HepG2 (cell line): ENCODE data around the gene ATP13A1. TPM values are rescaled to one million over a fixed set of nuclear protein-coding genes. Genes with fewer than 3 reads are reported as not detected.

Source experiments
- ATF7 ChIP-seq, 2 experiments: fragments of 450-650 bp in 1 of 2; sonication (generic) in 1 of 2; formaldehyde crosslinking in 1 of 2; IDR thresholded peaks; 2 replicates each; pipeline versions ENCODE4 v1.4.0 to v1.6.1; 2016 to 2020; ENCODE audit warnings: antibody characterized with exemption in 1 of 2, mild to moderate bottlenecking in 1 of 2, missing genetic modification reagents in 1 of 2
- CEBPB ChIP-seq: IDR thresholded peaks from 2 replicates; pipeline ENCODE4 v1.6.1; 2011; ENCODE audit warnings: low read depth, low read length, improper control_type of control experiment, borderline replicate concordance
- CSRNP1 ChIP-seq: sonication (generic); formaldehyde crosslinking; IDR thresholded peaks from 2 replicates; pipeline ENCODE4 v1.8.1; 2023; ENCODE audit warnings: mild to moderate bottlenecking, missing genetic modification reagents
- FIP1L1 ChIP-seq: fragments of 200-400 bp; formaldehyde crosslinking; IDR thresholded peaks from 2 replicates; pipeline ENCODE4 v1.6.1; 2018; ENCODE audit warnings: low read depth, mild to moderate bottlenecking, low read length, moderate library complexity, borderline replicate concordance; ENCODE audit not compliant: insufficient read depth
- HDAC6 ChIP-seq: fragments of 200-600 bp; sonication (generic); IDR thresholded peaks from 2 replicates; pipeline ENCODE4 v1.7.0; 2017; ENCODE audit warnings: mild to moderate bottlenecking, antibody characterized with exemption, low read length, low read depth
- HOXA5 ChIP-seq: sonication (generic); formaldehyde crosslinking; IDR thresholded peaks from 2 replicates; pipeline ENCODE4 v1.4.0; 2020; ENCODE audit warnings: missing genetic modification reagents
- KDM1A ChIP-seq: IDR thresholded peaks from 2 replicates; pipeline ENCODE4 v1.6.1; 2016; ENCODE audit warnings: missing compliant biosample characterization
- LRRFIP1 ChIP-seq: sonication (generic); formaldehyde crosslinking; conservative IDR thresholded peaks from 2 replicates; pipeline ENCODE4 v1.4.0; 2020; ENCODE audit warnings: missing genetic modification reagents
- MED8 ChIP-seq: sonication (generic); formaldehyde crosslinking; IDR thresholded peaks from 2 replicates; pipeline ENCODE4 v1.8.1; 2023; ENCODE audit warnings: mild to moderate bottlenecking, missing genetic modification reagents; ENCODE audit not compliant: insufficient replicate concordance
- MLLT10 ChIP-seq: sonication (generic); formaldehyde crosslinking; IDR thresholded peaks from 2 replicates; pipeline ENCODE4 v1.4.0; 2020; ENCODE audit warnings: missing genetic modification reagents
- PRPF4 ChIP-seq: fragments of 200-400 bp; formaldehyde crosslinking; IDR thresholded peaks from 2 replicates; pipeline ENCODE4 v1.6.1; 2016; ENCODE audit warnings: low read length, low read depth; ENCODE audit not compliant: poor library complexity, severe bottlenecking
- RAD51 ChIP-seq: fragments of 450-650 bp; IDR thresholded peaks from 2 replicates; pipeline ENCODE4 v1.6.1; 2016; ENCODE audit warnings: borderline replicate concordance
- SYNCRIP ChIP-seq: fragments of 200-400 bp; formaldehyde crosslinking; IDR thresholded peaks from 2 replicates; pipeline ENCODE4 v1.6.1; 2018; ENCODE audit warnings: mild to moderate bottlenecking, low read depth, low read length; ENCODE audit not compliant: insufficient read depth
- TAF15 ChIP-seq: fragments of 200-400 bp; formaldehyde crosslinking; IDR thresholded peaks from one replicate; pipeline ENCODE4 v1.6.1; 2018; ENCODE audit warnings: mild to moderate bottlenecking, low read depth, low read length; ENCODE audit not compliant: poor library complexity, severe bottlenecking
- ZBTB46 ChIP-seq: sonication (generic); formaldehyde crosslinking; IDR thresholded peaks from 2 replicates; pipeline ENCODE4 v1.4.0; 2020; ENCODE audit warnings: mild to moderate bottlenecking, missing genetic modification reagents, borderline replicate concordance
- ZMAT5 ChIP-seq: sonication (generic); formaldehyde crosslinking; IDR thresholded peaks from 2 replicates; pipeline ENCODE4 v1.5.0; 2020; ENCODE audit warnings: mild to moderate bottlenecking, low read depth, missing genetic modification reagents, borderline replicate concordance
- ZNF501 ChIP-seq: sonication (generic); formaldehyde crosslinking; IDR thresholded peaks from 2 replicates; pipeline ENCODE4 v1.5.1; 2020; ENCODE audit warnings: mild to moderate bottlenecking, moderate library complexity, missing genetic modification reagents
- ZNF572 ChIP-seq: sonication (generic); formaldehyde crosslinking; IDR thresholded peaks from 2 replicates; pipeline ENCODE4 v1.5.1; 2020; ENCODE audit warnings: mild to moderate bottlenecking, missing genetic modification reagents
- ZNF597 ChIP-seq: sonication (generic); formaldehyde crosslinking; IDR thresholded peaks from 2 replicates; pipeline ENCODE4 v1.5.0; 2020; ENCODE audit warnings: missing genetic modification reagents
- ZNF816 ChIP-seq: sonication (generic); formaldehyde crosslinking; IDR thresholded peaks from 2 replicates; pipeline ENCODE4 v1.8.0; 2022; ENCODE audit warnings: missing genetic modification reagents, mild to moderate bottlenecking, borderline replicate concordance
- ZSCAN12 ChIP-seq: sonication (generic); formaldehyde crosslinking; IDR thresholded peaks from 2 replicates; pipeline ENCODE4 v1.9.0; 2021; ENCODE audit warnings: mild to moderate bottlenecking, missing genetic modification reagents
- polyA plus RNA-seq, 8 experiments: library from polyadenylated mRNA; depleted of rRNA in 3 of 8; stranded (reverse) in 7 of 8; unstranded in 1 of 8; fragments of >200 nt; fragmentation: Illumina TruSeq in 4 of 8; extraction: Trizol in 4 of 8; gene quantifications; 2 replicates each; pipeline versions ENCODE4 v1.2.1 to v1.2.3, GENCODE V29; 2011 to 2016; ENCODE audit warnings: low read depth in 4 of 8, missing spikeins in 1 of 8, mixed read lengths in 1 of 8; ENCODE audit not compliant: insufficient read depth in 1 of 8
- total RNA-seq, 5 experiments: library from RNA; depleted of rRNA; stranded (reverse); fragments of >200 nt; fragmentation: Illumina TruSeq; extraction: Trizol; gene quantifications; 2 replicates each; pipeline ENCODE4 v1.2.3, GENCODE V29; 2016; ENCODE audit warnings: low read depth in 1 of 5

The ATP13A1 gene
- total and polyA plus RNA-seq, 2 of the 13 experiments (the other 11 are each of a cell fraction or from before 2014, with no cell fraction given), result 23.2 to 41.7 TPM

- no peak for TF ChIP-seq PRPF4
- TF ChIP-seq ZSCAN12 (CRISPR knock-in tag), result no peak
- no peak for TF ChIP-seq KDM1A
- peak; percentile 61 for TF ChIP-seq ZNF501 (CRISPR knock-in tag)
- no peak for TF ChIP-seq HDAC6
- no peak for TF ChIP-seq ZNF572 (CRISPR knock-in tag)
- peak; percentile 47 for TF ChIP-seq MED8 (CRISPR knock-in tag)
- TF ChIP-seq ZBTB46, result no peak
- TF ChIP-seq FIP1L1, result no peak
- no peak for TF ChIP-seq ZMAT5 (CRISPR knock-in tag)
- no peak for TF ChIP-seq LRRFIP1 (CRISPR knock-in tag)
- TF ChIP-seq ZNF597 (CRISPR knock-in tag), result no peak
- no peak for TF ChIP-seq RAD51
- no peak for TF ChIP-seq ATF7 (IDR thresholded peaks at IDR 0.05)
- TF ChIP-seq ATF7 (CRISPR knock-in tag; IDR thresholded peaks at IDR 0.05), result no peak; the same call in 1 of the 2 replicates
- TF ChIP-seq SYNCRIP, result no peak
- no peak; the same call in 1 of the 2 replicates for TF ChIP-seq CSRNP1
- no peak for TF ChIP-seq ZNF816 (CRISPR knock-in tag)
- TF ChIP-seq TAF15, result no peak
- TF ChIP-seq HOXA5, result no peak
- TF ChIP-seq CEBPB, result peak; percentile 50; the same call in 1 of the 2 replicates
- TF ChIP-seq MLLT10 (CRISPR knock-in tag), result no peak
Observed at GRCh38 chr19:19668230-19669012, 4.9 kb upstream of the ATP13A1 start, which contains the start of gene ZNF101 (continued).
